ENCODE data around the gene KIF13A.
A peak's percentile ranks its signal among the peaks of the same experiment; 100 is the strongest.
"Not testable (repeated sequence)": the region's sequence is repeated elsewhere in the genome, so short reads cannot be mapped to it uniquely, and the experiment has no call there.

Gene KIF13A

GRCh38 chr6:17967668-17968518, 19.5 kb downstream of the KIF13A start:
- DNase-seq, result peak; percentile 61

DNA sequence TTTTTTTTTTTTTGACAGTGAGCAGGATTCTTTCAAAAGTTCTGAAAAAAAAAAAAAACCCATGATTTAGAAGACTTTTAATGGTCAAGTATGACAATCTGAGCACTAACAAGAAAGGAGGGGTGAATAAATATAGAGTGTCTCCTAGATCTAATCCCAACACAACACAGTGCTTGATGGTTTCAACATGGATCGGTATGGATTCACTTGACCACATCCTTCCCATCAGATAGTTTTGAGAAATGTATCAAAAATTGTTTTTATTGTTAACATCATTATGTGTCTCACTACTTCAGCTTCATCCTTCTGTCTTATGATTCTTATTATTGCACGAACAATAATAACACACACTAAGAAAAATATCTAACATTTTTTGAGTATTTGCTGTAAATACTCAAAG, 21.0 kb downstream of the KIF13A start:
- DNase-seq, result no peak

- peak; percentile 81 for DNase-seq
Measured at GRCh38 chr6:17965397-17965796, 22.0 kb downstream of the KIF13A start.

GRCh38 chr6:17964633-17965032, 22.8 kb downstream of the KIF13A start:
- no peak for DNase-seq

GRCh38 chr6:17962436-17963031, 24.9 kb downstream of the KIF13A start:
- DNase-seq, result peak; percentile 96

DNA sequence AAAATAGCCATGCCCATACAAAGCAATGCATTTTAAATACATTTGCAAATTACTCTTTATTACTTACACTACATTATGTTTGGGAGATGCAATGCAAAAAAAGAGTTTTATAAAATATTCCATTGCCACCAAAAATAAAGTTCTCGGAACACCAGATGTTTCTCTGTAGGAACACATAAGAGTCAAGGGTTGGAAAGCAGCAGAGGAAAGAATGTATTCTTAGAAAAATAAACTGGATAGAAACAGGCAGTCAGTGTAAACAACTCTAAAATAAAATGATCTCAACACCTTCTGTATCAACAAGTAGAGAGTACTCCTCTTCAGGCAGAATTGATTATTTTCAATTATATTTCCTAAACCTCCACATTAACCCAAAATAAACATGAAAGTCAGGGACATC, 28.1 kb downstream of the KIF13A start:
- DNase-seq, result no peak

DNA sequence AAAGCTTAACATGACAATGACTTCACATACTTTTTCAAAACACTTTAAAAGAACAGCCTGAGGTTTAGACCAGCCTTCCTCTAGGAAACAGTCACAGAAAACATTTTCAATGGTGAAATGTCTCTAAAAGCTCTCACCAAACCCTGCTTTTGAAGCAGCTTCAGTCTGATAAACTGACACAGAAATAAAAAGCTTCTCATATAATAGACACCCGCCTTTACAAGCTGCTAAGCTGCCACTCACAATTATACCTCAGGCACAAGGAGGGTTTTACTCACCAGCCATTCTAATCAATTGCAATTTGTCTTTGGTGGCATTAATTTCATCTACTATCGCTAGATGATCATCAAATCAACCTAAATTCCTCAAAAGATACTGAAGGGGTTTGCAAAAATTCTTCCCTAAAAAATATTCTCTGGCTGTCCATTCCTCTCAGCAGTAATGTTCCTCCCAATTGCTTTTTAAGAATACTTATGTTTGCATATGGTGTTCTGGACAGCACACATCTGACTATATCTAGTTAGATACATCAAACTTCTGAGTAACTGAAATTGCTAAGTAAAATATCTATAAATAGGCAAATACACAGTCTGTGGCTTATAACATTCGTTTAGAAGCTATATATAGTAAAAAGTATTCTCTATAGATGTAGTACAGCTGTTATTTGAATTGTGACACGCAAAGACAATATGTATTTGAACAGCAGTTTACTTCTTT, 29.4 kb downstream of the KIF13A start:
- DNase-seq, result no peak

- DNase-seq, result no peak
Measured at GRCh38 chr6:17957498-17957897, 29.9 kb downstream of the KIF13A start.

DNA sequence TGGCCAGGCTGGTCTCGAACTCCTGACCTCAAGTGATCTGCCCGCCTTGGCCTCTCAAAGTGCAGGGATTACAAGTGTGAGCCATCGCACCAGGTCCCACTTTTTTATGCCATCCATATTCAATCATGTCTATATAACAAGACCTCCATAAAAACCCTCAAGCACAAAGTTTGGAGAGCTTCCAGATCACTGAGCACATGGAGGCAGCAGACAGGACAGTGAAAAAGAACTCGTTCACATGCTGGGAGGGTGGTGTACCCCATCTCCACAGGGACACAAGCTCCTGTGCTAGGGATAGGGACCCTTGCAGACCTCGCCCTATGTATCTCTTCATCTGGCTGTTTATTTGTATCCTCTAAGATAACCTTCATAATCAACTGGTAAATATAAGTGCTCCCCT, 30.3 kb downstream of the KIF13A start:
- DNase-seq, result no peak

DNA sequence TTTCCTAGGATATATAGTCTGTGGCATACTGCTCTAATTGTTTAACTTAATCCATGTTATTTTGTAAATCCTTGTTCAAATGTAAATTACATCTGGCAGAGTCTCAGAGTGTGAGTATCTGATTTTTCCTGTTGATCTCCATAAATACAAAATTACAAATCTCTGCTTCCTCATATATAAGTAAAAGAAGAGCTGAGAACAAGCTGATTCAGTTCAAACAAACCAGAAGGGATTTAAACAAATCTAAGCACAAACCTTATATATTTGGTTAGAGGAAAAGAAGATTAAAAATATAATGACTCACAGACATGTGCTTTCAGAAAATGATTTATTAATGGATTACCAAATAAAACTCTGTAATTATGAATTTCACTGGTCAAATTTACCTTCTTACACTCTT, 37.3 kb downstream of the KIF13A start:
- no peak for DNase-seq

DNA sequence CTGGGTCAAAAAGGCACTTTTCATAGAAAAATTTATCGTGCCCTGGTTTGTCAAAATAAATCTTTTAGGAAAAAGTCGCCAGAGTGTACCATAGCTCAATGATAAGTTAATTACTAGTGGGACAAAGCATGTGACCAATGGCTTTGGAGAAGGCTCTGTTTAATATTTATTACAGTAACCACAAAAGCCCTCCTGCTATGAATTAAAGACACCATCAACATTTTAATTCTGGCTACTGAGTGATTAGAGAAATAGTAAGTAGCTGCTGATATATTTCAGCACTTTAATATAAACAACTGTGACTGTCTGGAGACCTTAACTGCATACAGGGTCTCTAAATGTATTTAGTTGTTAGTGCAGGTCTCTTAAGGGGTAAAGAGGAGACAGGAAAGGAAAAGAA, 38.3 kb downstream of the KIF13A start:
- no peak for DNase-seq

DNA sequence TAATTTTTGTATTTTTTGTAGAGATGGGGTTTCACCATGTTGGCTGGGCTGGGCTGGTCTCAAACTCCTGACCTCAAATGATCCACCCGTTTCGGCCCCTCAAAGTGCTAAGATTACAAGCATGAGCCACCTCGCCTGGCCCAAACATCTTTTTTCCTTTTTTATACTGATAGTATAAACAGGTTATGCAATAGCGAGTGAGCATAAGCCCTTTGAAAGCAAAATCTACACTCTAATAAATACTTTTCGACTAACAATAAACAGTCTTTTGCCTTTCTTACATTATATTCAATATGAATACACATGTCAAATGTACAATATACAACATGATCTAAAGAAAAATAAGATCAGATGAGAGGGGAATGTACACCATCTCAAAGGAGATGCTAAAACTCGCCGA, 38.7 kb downstream of the KIF13A start:
- DNase-seq, result no peak

GRCh38 chr6:17947574-17947973, 39.9 kb downstream of the KIF13A start:
- not testable (repeated sequence) for DNase-seq

DNA sequence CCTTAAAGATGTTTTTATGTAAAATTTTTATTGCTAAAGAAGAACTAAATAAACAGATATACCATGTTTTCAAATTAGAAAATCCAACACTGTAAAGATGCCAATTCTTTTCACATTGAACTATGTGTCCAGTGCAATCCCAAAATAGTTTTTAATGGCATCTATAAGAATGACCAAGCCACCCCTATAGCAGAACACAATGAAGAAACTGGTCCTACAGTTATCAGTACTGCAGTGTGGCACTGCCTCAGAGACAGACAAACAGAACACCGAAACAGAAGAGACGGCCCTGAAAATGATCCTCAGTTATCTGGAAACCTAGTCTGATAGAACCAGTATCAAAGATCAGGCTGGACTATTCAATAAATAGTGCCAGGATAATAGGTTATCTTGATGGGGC, 41.9 kb downstream of the KIF13A start:
- DNase-seq, result no peak

- DNase-seq, result no peak
Measured at GRCh38 chr6:17945111-17945510, 42.3 kb downstream of the KIF13A start.

GRCh38 chr6:17941318-17941717, 46.1 kb downstream of the KIF13A start:
- DNase-seq, result no peak

DNA sequence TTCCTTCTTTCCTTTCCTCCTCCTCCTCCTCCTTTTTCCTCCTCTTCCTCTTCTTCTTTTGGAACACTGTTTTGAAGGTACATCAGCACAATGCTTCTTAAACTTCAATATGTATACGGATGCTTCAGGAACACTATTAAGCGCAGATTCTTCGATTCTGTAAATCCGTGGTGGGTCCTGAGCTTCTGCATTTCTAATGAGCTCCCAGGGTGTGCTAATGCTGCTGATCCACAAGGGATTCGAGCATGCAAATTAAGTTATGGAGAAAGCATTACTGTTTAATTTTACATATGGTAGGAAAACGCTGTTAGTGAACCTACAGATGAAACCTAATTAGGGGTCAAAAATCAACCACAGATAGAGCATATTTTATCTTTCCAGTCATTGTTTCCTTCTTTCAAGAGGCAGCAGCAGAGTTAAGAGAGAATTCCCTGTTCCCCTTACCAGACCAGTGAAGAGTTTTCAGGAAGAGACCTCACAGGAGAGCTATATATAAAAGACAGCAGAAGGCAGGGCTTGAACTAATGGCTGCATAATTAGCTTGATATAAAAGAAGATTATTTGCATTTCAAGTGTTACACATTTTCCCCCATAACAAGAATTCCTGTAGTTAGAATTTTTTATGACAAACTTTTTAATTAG, 47.2 kb downstream of the KIF13A start:
- no peak for DNase-seq

GRCh38 chr6:17938901-17939300, 48.5 kb downstream of the KIF13A start:
- DNase-seq, result peak; percentile 72

DNA sequence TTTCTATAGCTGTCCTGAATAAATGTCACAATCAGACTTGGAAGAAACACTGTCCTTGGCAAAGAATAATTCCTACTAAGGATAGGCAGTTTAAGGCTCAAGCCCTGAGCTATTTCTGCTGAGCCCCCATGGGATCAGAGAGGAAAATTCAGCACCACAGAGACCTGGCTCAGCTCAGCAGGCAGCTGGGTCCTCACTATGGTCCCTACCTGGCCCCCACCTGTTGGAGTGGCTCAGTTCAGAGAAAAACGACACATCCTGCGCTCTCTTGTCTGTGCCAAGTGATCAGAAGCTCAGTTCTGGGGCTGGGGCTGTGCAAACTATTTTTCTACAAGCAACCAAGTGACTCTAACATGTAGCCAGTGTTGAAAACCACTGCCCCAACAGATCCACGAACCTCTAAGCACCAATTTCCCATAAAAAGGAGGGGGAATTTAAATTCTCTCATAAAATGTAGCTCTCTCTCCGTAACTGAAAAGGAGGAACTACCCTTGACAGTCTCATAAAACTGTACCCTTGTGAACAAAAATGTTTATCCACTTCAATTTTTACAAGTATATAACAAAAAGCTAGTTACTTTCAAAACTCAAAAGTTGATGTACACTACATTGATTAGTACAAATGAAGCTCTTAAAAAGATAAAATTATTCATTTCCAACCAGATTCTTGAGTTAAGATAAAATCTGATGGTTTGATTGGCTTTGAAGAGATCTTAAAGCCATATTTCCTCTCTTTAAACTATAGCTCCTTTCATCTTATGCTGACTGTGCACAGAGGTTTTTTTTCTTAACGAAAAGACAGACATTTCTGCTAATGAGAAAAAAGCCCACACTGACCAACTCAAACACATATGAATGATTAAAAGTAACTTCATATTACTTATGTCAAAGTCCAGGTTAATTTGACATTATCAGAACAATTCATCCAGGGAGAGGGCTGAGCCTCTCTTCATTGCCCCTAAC, 52.0 kb downstream of the KIF13A start:
- DNase-seq, result no peak

GRCh38 chr6:17933716-17934115, 53.7 kb downstream of the KIF13A start:
- DNase-seq, result no peak

DNA sequence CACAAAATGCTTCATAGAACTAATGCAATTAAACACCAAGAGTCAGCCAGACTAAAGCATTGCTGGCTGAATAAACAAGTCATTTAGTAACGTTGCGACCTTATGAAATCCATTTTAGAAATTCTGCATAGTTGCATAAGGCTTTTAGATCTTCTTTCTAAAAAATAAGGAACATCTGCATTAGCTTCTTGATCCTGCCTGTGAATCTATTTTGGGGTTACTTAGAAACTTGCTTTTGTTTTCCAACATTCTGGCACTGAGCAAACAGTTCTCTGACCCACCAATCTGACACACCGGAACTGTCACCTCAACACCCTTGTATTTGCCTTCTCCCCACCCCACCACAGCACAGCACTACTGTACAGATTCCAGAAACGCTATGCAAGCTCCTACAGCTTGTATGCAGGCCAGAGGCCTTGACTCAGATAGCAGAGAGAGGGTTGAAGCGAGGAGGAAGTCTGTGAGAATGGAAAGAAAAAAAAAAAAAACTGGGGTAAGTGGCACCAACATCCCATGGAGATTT, 55.0 kb downstream of the KIF13A start:
- peak; percentile 95 for DNase-seq

GRCh38 chr6:17931227-17931626, 56.2 kb downstream of the KIF13A start:
- DNase-seq, result no peak
